Fibroblast of pulmonary artery (primary cell): ENCODE measurements around the gene GAL3ST2.
A peak's percentile ranks its signal among the peaks of the same experiment; 100 is the strongest.
"Not testable (repeated sequence)": the region's sequence is repeated elsewhere in the genome, so short reads cannot be mapped to it uniquely, and the experiment has no call there.

Experiments used
- DNase-seq: peaks from one replicate; pipeline ENCODE4 v3.0.0-alpha.2; 2010; ENCODE audit warnings: low read depth
- H3K4me3 ChIP-seq: replicated peaks from 2 replicates; pipeline ENCODE4 v1.5.1; 2011; ENCODE audit warnings: low read depth, mild to moderate bottlenecking, control low read depth, low read length, moderate library complexity
- CTCF ChIP-seq: IDR thresholded peaks from 2 replicates; pipeline ENCODE4 v1.5.1; 2011; ENCODE audit warnings: mild to moderate bottlenecking, control low read depth, low read length, inconsistent platforms; ENCODE audit errors: missing control alignments

GAL3ST2 gene

DNA sequence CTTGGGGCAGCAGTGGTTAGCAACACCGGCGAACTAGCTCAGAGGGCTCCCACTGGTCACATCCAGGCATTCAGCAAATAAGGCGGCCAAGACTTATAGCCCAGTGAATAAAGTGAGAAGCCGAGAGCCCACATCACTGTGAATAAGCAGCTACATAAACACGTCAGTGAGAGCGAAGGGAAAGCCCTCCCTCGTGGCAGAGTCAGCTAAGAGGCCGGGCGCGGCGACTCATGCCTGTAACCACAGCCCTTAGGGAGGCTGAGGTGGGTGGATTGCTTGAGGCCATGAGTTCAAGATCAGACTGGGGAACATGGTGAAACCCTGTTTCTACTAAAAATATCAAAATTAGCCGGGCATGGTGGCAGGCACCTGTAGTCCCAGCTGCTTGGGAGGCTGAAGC lies 37.0 kb upstream of the GAL3ST2 start:
- H3K4me3 ChIP-seq: no peak overlapping the region
- no peak for TF ChIP-seq CTCF
- DNase-seq: peak; percentile 23

- TF ChIP-seq CTCF: no peak
- DNase-seq: no peak
- no peak overlapping the region for H3K4me3 ChIP-seq
Observed at GRCh38 chr2:241741016-241741415, 35.6 kb upstream of the GAL3ST2 start.

DNA sequence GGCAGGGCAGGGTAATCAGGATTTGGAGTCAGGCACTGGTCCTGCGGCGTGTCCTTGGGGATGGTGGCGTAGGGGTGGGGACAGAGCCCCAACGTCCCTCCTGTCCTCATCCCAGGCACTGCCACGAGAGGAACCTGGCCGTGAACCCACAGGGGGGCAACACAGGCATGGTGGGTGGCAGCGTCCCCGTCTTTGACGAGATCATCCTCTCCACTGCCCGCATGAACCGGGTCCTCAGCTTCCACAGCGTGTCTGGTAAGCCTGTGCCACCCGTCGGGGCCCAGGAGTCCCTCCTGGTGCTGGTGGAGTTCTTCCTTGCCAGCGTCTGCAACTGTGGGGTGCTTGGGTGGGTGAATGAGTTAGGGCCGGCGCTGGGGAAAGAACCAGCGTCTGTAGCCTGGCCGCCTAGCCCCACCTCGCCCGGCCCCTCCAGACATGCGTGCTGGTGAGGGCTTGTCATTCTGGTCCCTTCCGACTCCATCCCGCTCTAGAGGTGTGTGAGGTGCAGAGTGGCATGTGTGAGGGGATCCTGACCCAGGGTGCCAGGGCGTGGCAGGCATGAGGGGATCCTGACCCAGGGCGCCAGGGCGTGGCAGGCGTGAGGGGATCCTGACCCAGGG lies 34.2 kb upstream of the GAL3ST2 start:
- no peak for DNase-seq

DNA sequence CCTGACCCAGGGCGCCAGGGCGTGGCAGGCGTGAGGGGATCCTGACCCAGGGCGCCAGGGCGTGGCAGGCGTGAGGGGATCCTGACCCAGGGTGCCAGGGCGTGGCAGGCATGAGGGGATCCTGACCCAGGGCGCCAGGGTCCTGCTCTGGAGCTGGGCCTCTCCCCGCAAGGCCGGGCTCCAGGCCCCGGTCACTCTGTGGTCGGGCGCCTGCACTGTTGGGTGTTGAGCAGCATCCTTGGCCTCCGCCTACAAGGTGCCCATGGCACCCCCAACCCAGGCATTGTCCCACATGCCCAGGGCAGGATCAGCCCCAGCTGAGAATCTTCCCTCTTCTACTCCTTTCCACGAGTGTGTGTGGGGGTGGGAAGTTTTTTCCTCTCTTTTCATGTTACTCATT lies 33.6 kb upstream of the GAL3ST2 start:
- not testable (repeated sequence) for H3K4me3 ChIP-seq, DNase-seq

More for the DNA sequence above, 34.2 kb upstream of the GAL3ST2 start:
- TF ChIP-seq CTCF: no peak
- H3K4me3 ChIP-seq: no peak overlapping the region

GRCh38 chr2:241743620-241744019 lies 33.0 kb upstream of the GAL3ST2 start:
- no peak for DNase-seq

GRCh38 chr2:241744028-241744754 lies 32.4 kb upstream of the GAL3ST2 start:
- no peak for DNase-seq
- TF ChIP-seq CTCF: no peak
- no peak overlapping the region for H3K4me3 ChIP-seq

More at GRCh38 chr2:241743620-241744019, 33.0 kb upstream of the GAL3ST2 start:
- TF ChIP-seq CTCF: no peak
- H3K4me3 ChIP-seq: no peak overlapping the region

DNA sequence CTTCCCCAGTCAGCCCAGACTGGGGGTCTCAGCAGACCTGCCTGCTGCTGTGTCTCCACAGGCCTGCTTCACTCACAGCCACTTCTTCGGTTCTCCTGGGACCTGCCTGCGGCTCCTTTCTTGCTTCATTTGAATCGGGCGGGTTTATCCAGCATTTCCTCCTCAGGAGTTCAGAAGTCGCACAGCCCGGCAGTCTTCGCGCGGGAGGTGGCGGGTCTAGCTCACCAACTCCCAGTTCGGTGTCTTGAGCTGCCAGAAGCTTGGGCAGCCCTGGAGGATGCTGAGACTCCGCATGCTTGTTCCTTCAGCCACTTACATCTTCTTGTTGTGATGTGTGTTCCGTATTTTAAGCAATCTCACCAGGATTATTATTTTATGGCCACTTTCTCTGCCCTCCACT lies 31.3 kb upstream of the GAL3ST2 start:
- no peak for TF ChIP-seq CTCF
- no peak overlapping the region for H3K4me3 ChIP-seq
- no peak for DNase-seq
